A549 (cell line): Measurements from ENCODE around the gene PLD5. TPM values are rescaled to one million over a fixed set of nuclear protein-coding genes. Genes with fewer than 3 reads are reported as not detected.

Experiments
- ATAC-seq, 2 experiments: fragments of 200-7000 bp in 1 of 2; fragments of >200 bp in 1 of 2; cut with Nextera tagmentation in 1 of 2; cut with Tn5 transposase in 1 of 2; 3 replicates each; pipeline versions ENCODE4 v1.8.0 to v1.9.1; 2018 to 2020; ENCODE audit warnings: mild to moderate bottlenecking in 1 of 2, moderate library complexity in 1 of 2
- CTCF ChIA-PET: fragments of 300-600 bp; sonication (Branson Sonifier 250); formaldehyde crosslinking; extraction: SDS; loops from one replicate; lab custom pipeline; 2021; ENCODE audit warnings: antibody characterized with exemption, inconsistent platforms; lab: Yijun Ruan, JAX
- POLR2A ChIA-PET: fragments of 350-600 bp; formaldehyde crosslinking; extraction: SDS; loops from one replicate; lab custom pipeline; 2021; ENCODE audit warnings: antibody characterized with exemption, inconsistent platforms; lab: Yijun Ruan, JAX
- DNase-seq, 2 experiments: peaks; one replicate each; pipeline versions ENCODE4 v3.0.0 to v3.0.0-alpha.2; 2011 to 2016; ENCODE audit warnings: low read depth in 1 of 2, low spot score in 1 of 2
- FAIRE-seq: peaks from 2 replicates; lab custom pipeline; 2011; peaks lifted over from hg19 to GRCh38; lab: Jason Lieb, UNC
- H3K27ac ChIP-seq, 2 experiments: fragments of >200 bp; sonication (Bioruptor Twin); formaldehyde crosslinking; 3 replicates each; pipeline ENCODE4 v1.5.1; 2016 to 2017
- H3K4me1 ChIP-seq: fragments of >200 bp; sonication (Bioruptor Twin); formaldehyde crosslinking; 3 replicates; pipeline ENCODE4 v1.6.1; 2016
- H3K4me2 ChIP-seq: fragments of >200 bp; sonication (Bioruptor Twin); formaldehyde crosslinking; 3 replicates; pipeline ENCODE4 v1.6.1; 2016
- H3K4me3 ChIP-seq: fragments of >200 bp; sonication (Bioruptor Twin); formaldehyde crosslinking; 3 replicates; pipeline ENCODE4 v1.5.1; 2016
- H3K9me3 ChIP-seq: fragments of >200 bp; sonication (Bioruptor Twin); formaldehyde crosslinking; 3 replicates; pipeline ENCODE4 v1.6.1; 2016
- FOSL2 ChIP-seq, 2 experiments: fragments of 450-650 bp in 1 of 2; fragments of >200 bp in 1 of 2; sonication (Bioruptor Twin) in 1 of 2; formaldehyde crosslinking; IDR thresholded peaks; 2 replicates each; pipeline versions ENCODE4 v1.5.0 to v1.6.1; 2016 to 2020; ENCODE audit warnings: mild to moderate bottlenecking in 1 of 2, moderate library complexity in 1 of 2
- GATA3 ChIP-seq: IDR thresholded peaks from 2 replicates; pipeline ENCODE4 v1.6.1; 2012; ENCODE audit warnings: borderline replicate concordance
- HOXB13 ChIP-seq: fragments of 250-450 bp; sonication (Bioruptor Pico); IDR thresholded peaks from 2 replicates; pipeline ENCODE4 v1.5.0; 2020; ENCODE audit warnings: low read depth, mild to moderate bottlenecking, moderate library complexity
- HOXB5 ChIP-seq: fragments of 250-450 bp; sonication (Bioruptor Pico); IDR thresholded peaks from 2 replicates; pipeline ENCODE4 v1.5.0; 2020; ENCODE audit warnings: mild to moderate bottlenecking, moderate library complexity
- JUNB ChIP-seq: fragments of >200 bp; sonication (Bioruptor Twin); formaldehyde crosslinking; IDR thresholded peaks from 2 replicates; pipeline ENCODE4 v1.6.1; 2016
- MAZ ChIP-seq: fragments of 150-350 bp; IDR thresholded peaks from 2 replicates; pipeline ENCODE4 v1.6.1; 2014; ENCODE audit warnings: antibody characterized with exemption, low read depth, low read length, borderline replicate concordance
- MYC ChIP-seq: IDR thresholded peaks from 2 replicates; pipeline ENCODE4 v1.6.1; 2012; ENCODE audit warnings: mild to moderate bottlenecking, inconsistent platforms, low read length, improper control_type of control experiment, borderline replicate concordance
- NFE2L2 ChIP-seq: fragments of 150-350 bp; conservative IDR thresholded peaks from 2 replicates; pipeline ENCODE4 v1.6.1; 2014; ENCODE audit warnings: low read length
- POLR2A ChIP-seq: IDR thresholded peaks from 2 replicates; pipeline ENCODE4 v1.6.1; 2012; ENCODE audit warnings: mild to moderate bottlenecking, low read length
- POLR2AphosphoS2 ChIP-seq: conservative IDR thresholded peaks from 2 replicates; pipeline ENCODE4 v1.6.1; 2012; ENCODE audit warnings: low read length, improper control_type of control experiment, inconsistent platforms
- RARB ChIP-seq: fragments of 250-450 bp; sonication (Bioruptor Pico); IDR thresholded peaks from 2 replicates; pipeline ENCODE4 v1.8.0; 2021; ENCODE audit warnings: mild to moderate bottlenecking, moderate library complexity
- SMC3 ChIP-seq: fragments of >200 bp; sonication (Bioruptor Twin); formaldehyde crosslinking; IDR thresholded peaks from 3 replicates; pipeline ENCODE4 v1.6.1; 2018; ENCODE audit warnings: inconsistent platforms
- TFCP2L1 ChIP-seq: fragments of 250-450 bp; sonication (Bioruptor Pico); IDR thresholded peaks from 2 replicates; pipeline ENCODE4 v1.5.0; 2021; ENCODE audit warnings: mild to moderate bottlenecking
- TP53 ChIP-seq: fragments of 250-450 bp; sonication (Bioruptor Pico); IDR thresholded peaks from 2 replicates; pipeline ENCODE4 v1.5.0; 2021; ENCODE audit warnings: mild to moderate bottlenecking, moderate library complexity
- ZC3H11A ChIP-seq: fragments of 450-650 bp; IDR thresholded peaks from 2 replicates; pipeline ENCODE4 v1.6.1; 2014; ENCODE audit warnings: antibody characterized with exemption, mild to moderate bottlenecking
- WGBS: methylation state at CpG from one replicate; pipeline ENCODE4 v1.1.6; 2017; ENCODE audit errors: missing lambda C conversion rate; 5-methylcytosine and 5-hydroxymethylcytosine counted together
- polyA plus RNA-seq, 4 experiments: library from polyadenylated mRNA; depleted of rRNA in 3 of 4; stranded (reverse); fragments of >200 nt; fragmentation: RNase III in 1 of 4; extraction: RNeasy Plus Mini Kit Qiagen cat#74134 plus additional on column Dnase treatment in 1 of 4; gene quantifications; 2 replicates in 3 of 4; 3 replicates in 1 of 4; pipeline ENCODE4 v1.2.3, GENCODE V29; 2011 to 2017
- TF ChIP-seq, protein P1 (sequence below): fragments of 250-450 bp; sonication (Bioruptor Pico); IDR thresholded peaks from 2 replicates; pipeline ENCODE4 v1.5.0; 2021; ENCODE audit warnings: mild to moderate bottlenecking, moderate library complexity, borderline replicate concordance
- TF ChIP-seq, protein P2 (sequence below): IDR thresholded peaks from 2 replicates; pipeline ENCODE4 v1.6.1; 2012; ENCODE audit warnings: low read depth, borderline replicate concordance
- TF ChIP-seq, protein P3 (sequence below): fragments of 200-600 bp; sonication (generic); IDR thresholded peaks from 2 replicates; pipeline ENCODE4 v1.6.1; 2016; ENCODE audit warnings: antibody characterized with exemption, mild to moderate bottlenecking, moderate library complexity
- TF ChIP-seq, protein P4 (sequence below): fragments of >200 bp; sonication (Bioruptor Twin); formaldehyde crosslinking; IDR thresholded peaks from 3 replicates; pipeline ENCODE4 v1.6.1; 2016
- TF ChIP-seq, protein P5 (sequence below): IDR thresholded peaks from 2 replicates; pipeline ENCODE4 v1.6.1; 2012
- TF ChIP-seq, protein P6 (sequence below): fragments of 450-650 bp; IDR thresholded peaks from 2 replicates; pipeline ENCODE4 v1.6.1; 2014; ENCODE audit warnings: antibody characterized with exemption

PLD5 gene
- polyA plus RNA-seq, 2 of the 4 experiments (the other 2 are of a cell fraction), result 1.5 to 1.7 TPM

DNA sequence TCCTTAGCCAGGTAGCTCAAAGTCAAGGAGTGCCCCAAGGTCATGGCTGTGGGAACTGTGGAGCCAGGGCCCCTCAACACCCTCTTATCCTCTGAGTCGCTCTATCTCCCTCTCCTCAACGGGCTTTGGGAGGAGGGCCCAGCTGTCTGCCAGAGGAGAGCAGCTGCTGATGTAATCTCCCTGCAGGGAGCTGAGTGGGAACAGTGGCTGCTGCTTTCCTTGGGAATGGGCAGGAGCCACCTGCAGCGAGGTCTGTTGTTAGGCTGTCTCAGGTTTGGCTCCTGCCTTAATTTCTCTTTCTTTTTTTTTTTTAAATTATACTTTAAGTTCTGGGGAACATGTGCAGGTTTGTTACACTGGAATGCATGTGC is 466.8 kb downstream of the PLD5 start:
- no peaks in the 10 kb centered on the region for H3K9me3 ChIP-seq
- H3K4me2 ChIP-seq, result no peak overlapping the region
- no peak for DNase-seq
- no peak for ATAC-seq
- ChIA-PET CTCF (no interaction called here), POLR2A (no interaction called here)
- no peak overlapping the region for H3K27ac ChIP-seq
- no peaks in the 10 kb centered on the region for H3K4me1 ChIP-seq
- FAIRE-seq, result no peak
- 53% methylated on average over 3 of the region's 3 CpGs for WGBS
- no peak overlapping the region for H3K4me3 ChIP-seq
- no peak for TF ChIP-seq POLR2AphosphoS2
- TF ChIP-seq HOXB13, result no peak
- no peak for TF ChIP-seq TFCP2L1 (CRISPR knock-in tag)

DNA sequence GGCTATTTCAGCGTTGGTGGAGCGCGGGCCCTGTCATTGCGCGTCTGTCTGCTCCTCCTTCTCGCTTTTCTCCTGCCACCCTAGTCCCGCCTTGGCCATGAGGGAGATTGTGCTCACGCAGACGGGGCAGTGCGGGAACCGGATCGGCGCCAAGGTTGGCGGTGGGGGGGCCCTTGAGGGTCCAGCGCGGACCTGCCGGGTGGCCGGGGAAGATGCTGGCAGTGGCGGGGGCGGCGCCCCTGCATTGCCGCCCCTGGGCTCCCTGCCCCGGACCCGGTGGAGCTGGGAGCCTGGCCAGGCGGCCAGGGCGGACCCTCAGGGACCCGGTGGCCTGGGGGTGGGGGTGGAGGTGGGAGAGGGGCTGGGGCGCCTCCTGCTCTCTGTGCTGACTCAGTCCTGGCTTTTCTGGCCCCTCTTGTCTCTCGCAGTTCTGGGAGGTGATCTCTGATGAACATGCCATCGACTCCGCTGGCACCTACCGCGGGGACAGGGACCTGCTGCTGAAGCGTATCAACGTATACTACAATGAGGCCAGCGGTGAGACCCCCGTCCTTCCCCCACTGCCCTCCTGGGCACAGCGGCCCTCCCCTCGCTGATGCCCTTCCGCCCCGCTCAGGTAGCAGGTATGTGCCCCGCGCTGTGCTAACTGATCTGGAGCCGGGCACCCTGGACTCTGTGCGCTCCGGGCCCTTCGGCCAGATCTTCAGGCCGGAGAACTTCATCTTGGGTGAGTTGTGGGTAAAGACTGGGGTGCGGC is 467.3 kb downstream of the PLD5 start:
- Histone ChIP-seq H3K9me3 (no peaks in the 10 kb centered on the region), H3K4me1 (no peaks in the 10 kb centered on the region), H3K4me2 (no peak overlapping the region), H3K4me3 (no peak overlapping the region), H3K27ac (no peak overlapping the region)
- no peak for FAIRE-seq
- POLR2A ChIA-PET, result no interaction called here
- 88% methylated on average over 40 of the region's 49 CpGs for WGBS
- TF ChIP-seq TP53 (CRISPR knock-in tag) (no peak), TFCP2L1 (CRISPR knock-in tag) (no peak), POLR2A (no peak), JUNB (no peak), SMC3 (no peak), RARB (CRISPR knock-in tag) (no peak), ZC3H11A (no peak), MYC (no peak), HOXB5 (CRISPR knock-in tag) (no peak), GATA3 (no peak), NFE2L2 (no peak), FOSL2 (IDR thresholded peaks at IDR 0.05) (no peak), FOSL2 (CRISPR knock-in tag; IDR thresholded peaks at IDR 0.05) (no peak), MAZ (no peak)
- TF ChIP-seq, protein P1, sequence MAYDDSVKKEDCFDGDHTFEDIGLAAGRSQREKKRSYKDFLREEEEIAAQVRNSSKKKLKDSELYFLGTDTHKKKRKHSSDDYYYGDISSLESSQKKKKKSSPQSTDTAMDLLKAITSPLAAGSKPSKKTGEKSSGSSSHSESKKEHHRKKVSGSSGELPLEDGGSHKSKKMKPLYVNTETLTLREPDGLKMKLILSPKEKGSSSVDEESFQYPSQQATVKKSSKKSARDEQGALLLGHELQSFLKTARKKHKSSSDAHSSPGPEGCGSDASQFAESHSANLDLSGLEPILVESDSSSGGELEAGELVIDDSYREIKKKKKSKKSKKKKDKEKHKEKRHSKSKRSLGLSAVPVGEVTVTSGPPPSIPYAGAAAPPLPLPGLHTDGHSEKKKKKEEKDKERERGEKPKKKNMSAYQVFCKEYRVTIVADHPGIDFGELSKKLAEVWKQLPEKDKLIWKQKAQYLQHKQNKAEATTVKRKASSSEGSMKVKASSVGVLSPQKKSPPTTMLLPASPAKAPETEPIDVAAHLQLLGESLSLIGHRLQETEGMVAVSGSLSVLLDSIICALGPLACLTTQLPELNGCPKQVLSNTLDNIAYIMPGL (CRISPR knock-in tag), result no peak
- TF ChIP-seq, protein P2, sequence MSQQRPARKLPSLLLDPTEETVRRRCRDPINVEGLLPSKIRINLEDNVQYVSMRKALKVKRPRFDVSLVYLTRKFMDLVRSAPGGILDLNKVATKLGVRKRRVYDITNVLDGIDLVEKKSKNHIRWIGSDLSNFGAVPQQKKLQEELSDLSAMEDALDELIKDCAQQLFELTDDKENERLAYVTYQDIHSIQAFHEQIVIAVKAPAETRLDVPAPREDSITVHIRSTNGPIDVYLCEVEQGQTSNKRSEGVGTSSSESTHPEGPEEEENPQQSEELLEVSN, result no peak
- TF ChIP-seq, protein P3, sequence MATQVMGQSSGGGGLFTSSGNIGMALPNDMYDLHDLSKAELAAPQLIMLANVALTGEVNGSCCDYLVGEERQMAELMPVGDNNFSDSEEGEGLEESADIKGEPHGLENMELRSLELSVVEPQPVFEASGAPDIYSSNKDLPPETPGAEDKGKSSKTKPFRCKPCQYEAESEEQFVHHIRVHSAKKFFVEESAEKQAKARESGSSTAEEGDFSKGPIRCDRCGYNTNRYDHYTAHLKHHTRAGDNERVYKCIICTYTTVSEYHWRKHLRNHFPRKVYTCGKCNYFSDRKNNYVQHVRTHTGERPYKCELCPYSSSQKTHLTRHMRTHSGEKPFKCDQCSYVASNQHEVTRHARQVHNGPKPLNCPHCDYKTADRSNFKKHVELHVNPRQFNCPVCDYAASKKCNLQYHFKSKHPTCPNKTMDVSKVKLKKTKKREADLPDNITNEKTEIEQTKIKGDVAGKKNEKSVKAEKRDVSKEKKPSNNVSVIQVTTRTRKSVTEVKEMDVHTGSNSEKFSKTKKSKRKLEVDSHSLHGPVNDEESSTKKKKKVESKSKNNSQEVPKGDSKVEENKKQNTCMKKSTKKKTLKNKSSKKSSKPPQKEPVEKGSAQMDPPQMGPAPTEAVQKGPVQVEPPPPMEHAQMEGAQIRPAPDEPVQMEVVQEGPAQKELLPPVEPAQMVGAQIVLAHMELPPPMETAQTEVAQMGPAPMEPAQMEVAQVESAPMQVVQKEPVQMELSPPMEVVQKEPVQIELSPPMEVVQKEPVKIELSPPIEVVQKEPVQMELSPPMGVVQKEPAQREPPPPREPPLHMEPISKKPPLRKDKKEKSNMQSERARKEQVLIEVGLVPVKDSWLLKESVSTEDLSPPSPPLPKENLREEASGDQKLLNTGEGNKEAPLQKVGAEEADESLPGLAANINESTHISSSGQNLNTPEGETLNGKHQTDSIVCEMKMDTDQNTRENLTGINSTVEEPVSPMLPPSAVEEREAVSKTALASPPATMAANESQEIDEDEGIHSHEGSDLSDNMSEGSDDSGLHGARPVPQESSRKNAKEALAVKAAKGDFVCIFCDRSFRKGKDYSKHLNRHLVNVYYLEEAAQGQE, result no peak
- TF ChIP-seq, protein P4, sequence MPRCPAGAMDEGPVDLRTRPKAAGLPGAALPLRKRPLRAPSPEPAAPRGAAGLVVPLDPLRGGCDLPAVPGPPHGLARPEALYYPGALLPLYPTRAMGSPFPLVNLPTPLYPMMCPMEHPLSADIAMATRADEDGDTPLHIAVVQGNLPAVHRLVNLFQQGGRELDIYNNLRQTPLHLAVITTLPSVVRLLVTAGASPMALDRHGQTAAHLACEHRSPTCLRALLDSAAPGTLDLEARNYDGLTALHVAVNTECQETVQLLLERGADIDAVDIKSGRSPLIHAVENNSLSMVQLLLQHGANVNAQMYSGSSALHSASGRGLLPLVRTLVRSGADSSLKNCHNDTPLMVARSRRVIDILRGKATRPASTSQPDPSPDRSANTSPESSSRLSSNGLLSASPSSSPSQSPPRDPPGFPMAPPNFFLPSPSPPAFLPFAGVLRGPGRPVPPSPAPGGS, result no peak
- TF ChIP-seq, protein P5, sequence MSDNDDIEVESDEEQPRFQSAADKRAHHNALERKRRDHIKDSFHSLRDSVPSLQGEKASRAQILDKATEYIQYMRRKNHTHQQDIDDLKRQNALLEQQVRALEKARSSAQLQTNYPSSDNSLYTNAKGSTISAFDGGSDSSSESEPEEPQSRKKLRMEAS, result no peak
- TF ChIP-seq, protein P6, sequence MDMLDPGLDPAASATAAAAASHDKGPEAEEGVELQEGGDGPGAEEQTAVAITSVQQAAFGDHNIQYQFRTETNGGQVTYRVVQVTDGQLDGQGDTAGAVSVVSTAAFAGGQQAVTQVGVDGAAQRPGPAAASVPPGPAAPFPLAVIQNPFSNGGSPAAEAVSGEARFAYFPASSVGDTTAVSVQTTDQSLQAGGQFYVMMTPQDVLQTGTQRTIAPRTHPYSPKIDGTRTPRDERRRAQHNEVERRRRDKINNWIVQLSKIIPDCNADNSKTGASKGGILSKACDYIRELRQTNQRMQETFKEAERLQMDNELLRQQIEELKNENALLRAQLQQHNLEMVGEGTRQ, result no peak
- CTCF ChIA-PET, result no interaction called here
- no peak for DNase-seq
- ATAC-seq, result no peak
